K562 (cell line): ENCODE measurements around the gene C19orf44. TPM values are rescaled to one million over a fixed set of nuclear protein-coding genes. Genes with fewer than 3 reads are reported as not detected.

Source experiments
- ATAC-seq: fragments of 200-7000 bp; cut with Tn5 transposase; 3 replicates; pipeline ENCODE4 v1.9.1; 2020; ENCODE audit warnings: moderate library complexity
- BruUV-seq: library from RNA; stranded (reverse); fragments of 400-500 nt; replicated peaks from 2 replicates; lab custom pipeline; 2021; lab: Mats Ljungman, UMichigan
- CTCF ChIA-PET: fragments of 300-600 bp; formaldehyde crosslinking; extraction: SDS; loops from one replicate; lab custom pipeline; 2021; ENCODE audit warnings: low intra/inter-chr PET ratio; lab: Yijun Ruan, JAX
- POLR2A ChIA-PET: fragments of 300-600, 350-650 bp; sonication (Branson Sonifier 250); formaldehyde crosslinking; extraction: SDS; loops from one replicate; lab custom pipeline; 2021; ENCODE audit warnings: antibody characterized with exemption, inconsistent platforms; lab: Yijun Ruan, JAX
- DNase-seq, 4 experiments: peaks; one replicate each; pipeline versions ENCODE4 v3.0.0 to v3.0.0-alpha.2; 2011 to 2018; ENCODE audit warnings: low spot score in 3 of 4, mixed read lengths in 3 of 4; ENCODE audit errors: extremely low read depth in 1 of 4
- FAIRE-seq: peaks from 2 replicates; lab custom pipeline; 2011; peaks lifted over from hg19 to GRCh38; lab: Jason Lieb, UNC
- H2AFZ ChIP-seq: 2 replicates; pipeline ENCODE4 v1.6.0; 2011; ENCODE audit warnings: low read depth, low read length, control low read depth, inconsistent platforms
- H3K27ac ChIP-seq: fragments of 200-600 bp; 3 replicates; pipeline ENCODE4 v1.8.0; 2011; ENCODE audit warnings: low read depth, mild to moderate bottlenecking, control low read depth, inconsistent platforms, low read length, moderate library complexity, mixed read lengths; ENCODE audit errors: extremely low read depth
- H3K27me3 ChIP-seq, 2 experiments: fragments of 300-600 bp in 1 of 2; 2 replicates in 1 of 2; 3 replicates in 1 of 2; pipeline versions ENCODE4 v1.6.0 to v1.8.0; 2011; ENCODE audit warnings: inconsistent platforms in 2 of 2, low read length in 2 of 2, mild to moderate bottlenecking in 1 of 2, mixed read lengths in 1 of 2, moderate library complexity in 1 of 2; ENCODE audit not compliant: control insufficient read depth in 2 of 2, insufficient read depth in 2 of 2
- H3K36me3 ChIP-seq: fragments of 300-600 bp; 3 replicates; pipeline ENCODE4 v1.8.0; 2011; ENCODE audit warnings: mild to moderate bottlenecking, low read length, inconsistent platforms; ENCODE audit not compliant: control insufficient read depth, insufficient read depth
- H3K4me1 ChIP-seq, 2 experiments: fragments of 200-600 bp in 1 of 2; replicated peaks in 1 of 2; 2 replicates in 1 of 2; 3 replicates in 1 of 2; pipeline versions ENCODE4 v1.5.1 to v1.8.0; 2011; ENCODE audit warnings: inconsistent platforms in 2 of 2, low read length in 2 of 2, mild to moderate bottlenecking in 1 of 2, mixed read lengths in 1 of 2, moderate library complexity in 1 of 2; ENCODE audit not compliant: control insufficient read depth in 2 of 2, insufficient read depth in 2 of 2
- H3K4me2 ChIP-seq: 2 replicates; pipeline ENCODE4 v1.6.1; 2011; ENCODE audit warnings: low read length, control low read depth, inconsistent platforms, mixed read lengths; ENCODE audit not compliant: insufficient read depth
- H3K4me3 ChIP-seq: fragments of 200-600 bp; sonication (generic), shearing (Covaris generic); 2 replicates; pipeline ENCODE4 v1.5.1; 2016; ENCODE audit warnings: control low read depth, inconsistent platforms
- H3K79me2 ChIP-seq: fragments of 200-600 bp; 3 replicates; pipeline ENCODE4 v1.8.0; 2011; ENCODE audit warnings: low read length, inconsistent platforms; ENCODE audit not compliant: control insufficient read depth, insufficient read depth
- H3K9ac ChIP-seq, 2 experiments: 2 replicates each; pipeline versions ENCODE4 v1.6.0 to v1.6.1; 2011; ENCODE audit warnings: low read depth in 2 of 2, low read length in 2 of 2, control low read depth in 1 of 2, inconsistent platforms in 1 of 2, mild to moderate bottlenecking in 1 of 2, mixed read lengths in 1 of 2; ENCODE audit not compliant: insufficient read depth in 1 of 2
- H3K9me1 ChIP-seq: one replicate; pipeline ENCODE4 v1.6.0; 2011; ENCODE audit warnings: inconsistent platforms, mild to moderate bottlenecking, low read length, moderate library complexity; ENCODE audit not compliant: control insufficient read depth, insufficient read depth
- H3K9me3 ChIP-seq: replicated peaks from 2 replicates; pipeline ENCODE4 v1.5.1; 2011; ENCODE audit warnings: low read depth, low read length, inconsistent platforms; ENCODE audit not compliant: control insufficient read depth, insufficient read depth
- H4K20me1 ChIP-seq: replicated peaks from 2 replicates; pipeline ENCODE4 v1.6.1; 2011; ENCODE audit warnings: low read length, inconsistent platforms, mixed read lengths; ENCODE audit not compliant: control insufficient read depth, insufficient read depth
- NUFIP1 ChIP-seq: fragments of 450-650 bp; IDR thresholded peaks from 2 replicates; pipeline ENCODE4 v1.6.1; 2018; ENCODE audit not compliant: partially characterized antibody
- POLR2G ChIP-seq: fragments of 200-400 bp; formaldehyde crosslinking; IDR thresholded peaks from 2 replicates; pipeline ENCODE4 v1.6.1; 2017; ENCODE audit warnings: low read depth, mild to moderate bottlenecking, antibody characterized with exemption, low read length, moderate library complexity
- RBFOX2 ChIP-seq: fragments of 200-400 bp; formaldehyde crosslinking; IDR thresholded peaks from 2 replicates; pipeline ENCODE4 v1.6.1; 2017; ENCODE audit warnings: low read depth, mild to moderate bottlenecking, low read length, moderate library complexity
- SAFB ChIP-seq: fragments of 200-400 bp; formaldehyde crosslinking; IDR thresholded peaks from 2 replicates; pipeline ENCODE4 v1.6.1; 2017; ENCODE audit warnings: low read depth, low read length, borderline replicate concordance
- SIN3A ChIP-seq, 2 experiments: fragments of 150-350 bp in 1 of 2; IDR thresholded peaks; 2 replicates each; pipeline ENCODE4 v1.6.1; 2011 to 2016; ENCODE audit warnings: borderline replicate concordance in 2 of 2, low read depth in 2 of 2, low read length in 2 of 2, mild to moderate bottlenecking in 2 of 2, moderate library complexity in 2 of 2; ENCODE audit not compliant: control insufficient read depth in 1 of 2
- SREBF2 ChIP-seq: sonication (generic); formaldehyde crosslinking; IDR thresholded peaks from 2 replicates; pipeline ENCODE4 v1.4.0; 2020; ENCODE audit warnings: mild to moderate bottlenecking, missing genetic modification reagents
- WGBS: fragments of 100-300 bp; shearing (Covaris generic); methylation state at CpG from one replicate; pipeline ENCODE4 v1.1.6; 2016; ENCODE audit warnings: low coverage, mixed read lengths; ENCODE audit not compliant: insufficient coverage; ENCODE audit errors: missing lambda C conversion rate; 5-methylcytosine and 5-hydroxymethylcytosine counted together
- in situ Hi-C: fragments of 300-500 bp; cut with MboI; formaldehyde crosslinking; loops from 4 replicates; pipeline ENCODE4 v1.15.0; 2018; ENCODE audit warnings: inconsistent platforms, mixed read lengths
- intact Hi-C: fragments of 100-400 bp; cut with micrococcal nuclease; formaldehyde crosslinking; loops from 2 replicates; pipeline ENCODE4 v1.14.2; 2022
- polyA plus RNA-seq, 8 experiments: library from polyadenylated mRNA; depleted of rRNA in 4 of 8; stranded (reverse) in 5 of 8; unstranded in 3 of 8; fragments of >200 nt; fragmentation: Nextera tagmentation in 2 of 8; fragmentation: Illumina TruSeq in 1 of 8; extraction: Ambion mirVana in 2 of 8; extraction: Trizol in 1 of 8; gene quantifications; 2 replicates each; pipeline versions ENCODE4 v1.2.1 to v1.2.3, GENCODE V29; 2011 to 2014; ENCODE audit warnings: inconsistent platforms in 1 of 8, missing spikeins in 1 of 8
- total RNA-seq, 7 experiments: library from RNA; depleted of rRNA in 6 of 7; stranded (reverse); fragments of >200 nt in 6 of 7; fragmentation: Illumina TruSeq in 2 of 7; extraction: Trizol in 2 of 7; gene quantifications; 2 replicates each; pipeline versions ENCODE4 v1.2.1 to v1.2.3, GENCODE V29; 2011 to 2021; ENCODE audit warnings: low replicate concordance in 1 of 7
- TF ChIP-seq, protein P1 (sequence below): sonication (generic); formaldehyde crosslinking; IDR thresholded peaks from 2 replicates; pipeline ENCODE4 v1.8.1; 2023; ENCODE audit warnings: mild to moderate bottlenecking, missing genetic modification reagents
- TF ChIP-seq, protein P2 (sequence below): fragments of 250-450 bp; sonication (Bioruptor Pico); IDR thresholded peaks from 2 replicates; pipeline ENCODE4 v1.8.0; 2022; ENCODE audit warnings: moderate library complexity, mild to moderate bottlenecking, inconsistent platforms
- TF ChIP-seq, protein P3 (sequence below): sonication (generic); formaldehyde crosslinking; IDR thresholded peaks from 2 replicates; pipeline ENCODE4 v1.8.0; 2022; ENCODE audit warnings: mild to moderate bottlenecking, missing genetic modification reagents

Gene C19orf44
- total and polyA plus RNA-seq, 9 of the 15 experiments (the other 6 are each of a cell fraction or from before 2014, with no cell fraction given), result 0.41 to 7.7 (median 3.5) TPM

DNA sequence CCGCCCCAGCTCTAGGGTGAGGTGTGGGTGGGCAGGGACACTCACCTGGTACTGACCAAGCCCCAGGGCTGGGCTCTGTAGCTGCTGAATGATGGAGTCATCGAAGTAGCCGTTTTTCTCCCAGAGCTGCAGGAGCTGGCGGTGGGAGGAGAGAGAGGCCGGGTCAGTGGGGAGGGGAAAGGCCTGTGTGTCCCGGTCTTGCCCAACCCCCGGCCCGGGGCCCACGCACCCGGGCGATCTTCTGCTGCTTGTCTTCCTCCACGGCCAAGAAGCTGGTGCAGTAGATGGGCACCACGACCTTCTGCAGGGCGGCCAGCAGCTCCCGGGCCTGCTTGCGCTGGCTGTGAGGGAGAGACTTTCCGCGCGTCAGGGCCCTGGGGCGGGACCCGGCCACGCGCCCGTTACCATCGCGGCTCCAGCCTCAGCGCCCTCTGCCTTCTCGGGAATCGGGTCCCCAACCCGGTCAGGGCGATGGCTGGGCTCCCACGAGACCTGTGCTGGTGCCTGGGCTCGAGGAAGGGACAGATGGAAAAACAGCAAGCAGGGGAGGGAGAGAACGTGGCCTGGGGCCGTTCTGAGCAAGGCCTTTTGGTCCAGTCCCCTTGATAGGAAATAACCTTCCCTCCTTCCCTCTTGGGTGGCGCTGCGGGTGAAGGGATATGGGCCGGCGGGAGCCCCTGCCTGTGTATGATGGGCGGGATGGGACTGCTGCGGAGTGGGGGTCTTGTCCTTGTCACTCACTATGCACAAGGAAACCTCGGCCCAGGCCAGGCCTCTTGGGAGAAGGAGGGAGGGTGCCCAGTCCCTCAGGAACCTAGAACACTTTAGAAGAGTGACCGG is 34.6 kb downstream of the C19orf44 start:
- no peak overlapping the region for H2AFZ ChIP-seq
- DNase-seq, result peak in 2 of 4 experiments; percentile 13 to 17
- no peak overlapping the region for H3K27ac ChIP-seq
- H3K4me2 ChIP-seq, result no peak overlapping the region
- TF ChIP-seq RBFOX2 (peak; percentile 22), SAFB (no peak), SIN3A (IDR thresholded peaks at IDR 0.05; ENCODE audit: borderline replicate concordance in 2 of 2, control insufficient read depth in 1 of 2, low read depth in 2 of 2, low read length in 2 of 2) (no peak), POLR2G (0 out of 2 replicates have a peak, but pooled peaks have one; percentile 43), NUFIP1 (no peak), SREBF2 (CRISPR knock-in tag) (no peak)
- TF ChIP-seq, protein P1, sequence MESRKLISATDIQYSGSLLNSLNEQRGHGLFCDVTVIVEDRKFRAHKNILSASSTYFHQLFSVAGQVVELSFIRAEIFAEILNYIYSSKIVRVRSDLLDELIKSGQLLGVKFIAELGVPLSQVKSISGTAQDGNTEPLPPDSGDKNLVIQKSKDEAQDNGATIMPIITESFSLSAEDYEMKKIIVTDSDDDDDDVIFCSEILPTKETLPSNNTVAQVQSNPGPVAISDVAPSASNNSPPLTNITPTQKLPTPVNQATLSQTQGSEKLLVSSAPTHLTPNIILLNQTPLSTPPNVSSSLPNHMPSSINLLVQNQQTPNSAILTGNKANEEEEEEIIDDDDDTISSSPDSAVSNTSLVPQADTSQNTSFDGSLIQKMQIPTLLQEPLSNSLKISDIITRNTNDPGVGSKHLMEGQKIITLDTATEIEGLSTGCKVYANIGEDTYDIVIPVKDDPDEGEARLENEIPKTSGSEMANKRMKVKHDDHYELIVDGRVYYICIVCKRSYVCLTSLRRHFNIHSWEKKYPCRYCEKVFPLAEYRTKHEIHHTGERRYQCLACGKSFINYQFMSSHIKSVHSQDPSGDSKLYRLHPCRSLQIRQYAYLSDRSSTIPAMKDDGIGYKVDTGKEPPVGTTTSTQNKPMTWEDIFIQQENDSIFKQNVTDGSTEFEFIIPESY, result 0 out of 2 replicates have a peak, but pooled peaks have one; percentile 25
- TF ChIP-seq, protein P2, sequence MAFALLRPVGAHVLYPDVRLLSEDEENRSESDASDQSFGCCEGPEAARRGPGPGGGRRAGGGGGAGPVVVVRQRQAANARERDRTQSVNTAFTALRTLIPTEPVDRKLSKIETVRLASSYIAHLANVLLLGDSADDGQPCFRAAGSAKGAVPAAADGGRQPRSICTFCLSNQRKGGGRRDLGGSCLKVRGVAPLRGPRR (CRISPR knock-in tag), result no peak
- TF ChIP-seq, protein P3, sequence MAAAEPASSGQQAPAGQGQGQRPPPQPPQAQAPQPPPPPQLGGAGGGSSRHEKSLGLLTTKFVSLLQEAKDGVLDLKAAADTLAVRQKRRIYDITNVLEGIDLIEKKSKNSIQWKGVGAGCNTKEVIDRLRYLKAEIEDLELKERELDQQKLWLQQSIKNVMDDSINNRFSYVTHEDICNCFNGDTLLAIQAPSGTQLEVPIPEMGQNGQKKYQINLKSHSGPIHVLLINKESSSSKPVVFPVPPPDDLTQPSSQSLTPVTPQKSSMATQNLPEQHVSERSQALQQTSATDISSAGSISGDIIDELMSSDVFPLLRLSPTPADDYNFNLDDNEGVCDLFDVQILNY, result no peak
- H3K36me3 ChIP-seq, result peaks cover 99% of the 10 kb centered on the region; the same call in 2 of the 3 replicates
- FAIRE-seq, result no peak
- H3K9me1 ChIP-seq, result no peaks in the 10 kb centered on the region
- peaks cover 2% of the 10 kb centered on the region; the same call in 2 of the 3 replicates for H3K79me2 ChIP-seq
- no peaks in the 10 kb centered on the region for H3K9me3 ChIP-seq
- BruUV-seq, result no TSS peak
- H3K9ac ChIP-seq, result peak overlapping the region in 1 of 2 experiments; percentile 64; a peak in 1 of 4 replicates
- in situ Hi-C loops, result no loop called here
- peaks cover 0 to 21% of the 10 kb centered on the region in 2 experiments; a peak in 1 of 5 replicates for H3K4me1 ChIP-seq
- ChIA-PET CTCF (no interaction called here), POLR2A (interaction anchor here (0.6 to 1.1 kb wide), 4 partner anchors 10 to 59 kb away, joined by 3 to 4 read pairs (median 3); no protein-coding TSS in a partner anchor)
- H3K27me3 ChIP-seq, result no peaks in the 10 kb centered on the region
- intact Hi-C loops, result no loop called here
- no peak for ATAC-seq
- no peak overlapping the region for H3K4me3 ChIP-seq
- H4K20me1 ChIP-seq, result peaks cover 5% of the 10 kb centered on the region; the same call in 1 of the 2 replicates
- WGBS, result 96% methylated on average over 32 of the region's 43 CpGs
